CD4-positive, alpha-beta T cell treated with Interleukin-6 for 4 hours (primary cell): Measurements from ENCODE around the gene MAPRE3.
A peak's percentile ranks its signal among the peaks of the same experiment; 100 is the strongest.
"Not testable (repeated sequence)": the region's sequence is repeated elsewhere in the genome, so short reads cannot be mapped to it uniquely, and the experiment has no call there.

Experiments
- DNase-seq: peaks from one replicate; pipeline ENCODE4 v3.0.0-alpha.2; 2020; ENCODE audit warnings: mixed read lengths

Gene MAPRE3

GRCh38 chr2:26970244-26970927, at the start of gene MAPRE3:
TSS of gene MAPRE3 (plus strand) at chr2:26970637. CDS start at chr2:27022219, 51,582 bp downstream.
- peak; percentile 82 for DNase-seq

- DNase-seq, result no peak
Observed at GRCh38 chr2:26921323-26921722, 49.1 kb upstream of the MAPRE3 start.

- peak; percentile 32 for DNase-seq
Observed at GRCh38 chr2:26922405-26923188, 47.8 kb upstream of the MAPRE3 start.

- not testable (repeated sequence) for DNase-seq
Observed at GRCh38 chr2:26923189-26923466, 47.3 kb upstream of the MAPRE3 start.

GRCh38 chr2:26924731-26925099, 45.7 kb upstream of the MAPRE3 start:
- no peak for DNase-seq

GRCh38 chr2:26925100-26925791, 45.2 kb upstream of the MAPRE3 start:
- DNase-seq, result no peak

GRCh38 chr2:26927221-26927620, 43.2 kb upstream of the MAPRE3 start:
- DNase-seq, result no peak

- DNase-seq, result no peak
Observed at GRCh38 chr2:26932974-26933373, 37.5 kb upstream of the MAPRE3 start.

GRCh38 chr2:26933431-26934334, 36.8 kb upstream of the MAPRE3 start:
- DNase-seq, result no peak

GRCh38 chr2:26934335-26934724, 36.1 kb upstream of the MAPRE3 start:
- no peak for DNase-seq

GRCh38 chr2:26934985-26935384, 35.5 kb upstream of the MAPRE3 start:
- DNase-seq, result no peak

- DNase-seq, result no peak
Observed at GRCh38 chr2:26936855-26937254, 33.6 kb upstream of the MAPRE3 start.

GRCh38 chr2:26938399-26939118, 31.9 kb upstream of the MAPRE3 start:
- DNase-seq, result no peak

- DNase-seq, result no peak
Observed at GRCh38 chr2:26940001-26940400, 30.4 kb upstream of the MAPRE3 start.

GRCh38 chr2:26941486-26941885, 29.0 kb upstream of the MAPRE3 start:
- DNase-seq, result no peak

GRCh38 chr2:26942543-26943295, 27.7 kb upstream of the MAPRE3 start:
- DNase-seq, result peak; percentile 73

- DNase-seq, result no peak
Observed at GRCh38 chr2:26945991-26946750, 24.3 kb upstream of the MAPRE3 start.

- DNase-seq, result no peak
Observed at GRCh38 chr2:26946841-26947784, 23.3 kb upstream of the MAPRE3 start.

GRCh38 chr2:26948800-26949199, 21.6 kb upstream of the MAPRE3 start:
- no peak for DNase-seq

- DNase-seq, result no peak
Observed at GRCh38 chr2:26950246-26950645, 20.2 kb upstream of the MAPRE3 start.
